ENCODE results near the gene GRM3. TPM values are rescaled to one million over a fixed set of nuclear protein-coding genes. Genes with fewer than 3 reads are reported as not detected.

GRM3 gene
- polyA plus RNA-seq, 4 donors, result 0.10 to 0.27 TPM; not detected in 2

GRCh38 chr7:86645676-86646276 is 2.1 kb downstream of the GRM3 start:
- FAIRE-seq (no peak), DNase-seq (no peak)
- no peak overlapping the region for H3K27ac ChIP-seq (ENCODE audit: low read depth in 1 of 3, low read length in 2 of 3)
- H3K4me1 ChIP-seq (ENCODE audit: control insufficient read depth in 3 of 3, insufficient read depth in 2 of 3, low read depth in 1 of 3, low read length in 2 of 3), result no peaks in the 10 kb centered on the region
- no peaks in the 10 kb centered on the region for H3K36me3 ChIP-seq (ENCODE audit: control insufficient read depth in 3 of 3, insufficient read depth in 2 of 3, low read depth in 1 of 3, low read length in 3 of 3)
- peaks cover 0 to 26% (median 19%) of the 10 kb centered on the region in 3 donors for H3K27me3 ChIP-seq (ENCODE audit: control insufficient read depth in 3 of 3, insufficient read depth in 3 of 3, low read length in 3 of 3)
- WGBS, 3 donors, result 43 to 58% (median 57%) methylated on average over 2 of the region's 2 CpGs
- H3K4me3 ChIP-seq (ENCODE audit: low read depth in 1 of 3, low read length in 3 of 3), result no peak overlapping the region
- no peaks in the 10 kb centered on the region for H3K9me3 ChIP-seq (ENCODE audit: control insufficient read depth in 2 of 2, insufficient read depth in 1 of 2, low read depth in 1 of 2, low read length in 1 of 2)

- no peaks in the 10 kb centered on the region for H3K9me3 ChIP-seq (ENCODE audit: control insufficient read depth in 2 of 2, insufficient read depth in 1 of 2, low read depth in 1 of 2, low read length in 1 of 2)
- DNase-seq (no peak), FAIRE-seq (no peak)
- no peaks in the 10 kb centered on the region for H3K36me3 ChIP-seq (ENCODE audit: control insufficient read depth in 3 of 3, insufficient read depth in 2 of 3, low read depth in 1 of 3, low read length in 3 of 3)
- 81 to 84% (median 81%) methylated on average over 5 of the region's 5 CpGs for WGBS, 3 donors
- peaks cover 0 to 22% (median 15%) of the 10 kb centered on the region in 3 donors for H3K27me3 ChIP-seq (ENCODE audit: control insufficient read depth in 3 of 3, insufficient read depth in 3 of 3, low read length in 3 of 3)
- H3K27ac ChIP-seq (ENCODE audit: low read depth in 1 of 3, low read length in 2 of 3), result no peak overlapping the region
- no peak overlapping the region for H3K4me3 ChIP-seq (ENCODE audit: low read depth in 1 of 3, low read length in 3 of 3)
- H3K4me1 ChIP-seq (ENCODE audit: control insufficient read depth in 3 of 3, insufficient read depth in 2 of 3, low read depth in 1 of 3, low read length in 2 of 3), result no peaks in the 10 kb centered on the region
These were observed 3.8 kb downstream of the GRM3 start for GRCh38 chr7:86647385-86648094.

GRCh38 chr7:86648169-86648568 is 4.5 kb downstream of the GRM3 start:
- Histone ChIP-seq H3K9me3 (ENCODE audit: control insufficient read depth in 2 of 2, insufficient read depth in 1 of 2, low read depth in 1 of 2, low read length in 1 of 2) (no peaks in the 10 kb centered on the region), H3K27me3 (ENCODE audit: control insufficient read depth in 3 of 3, insufficient read depth in 3 of 3, low read length in 3 of 3) (peaks cover 0 to 21% (median 15%) of the 10 kb centered on the region in 3 donors), H3K36me3 (ENCODE audit: control insufficient read depth in 3 of 3, insufficient read depth in 2 of 3, low read depth in 1 of 3, low read length in 3 of 3) (no peaks in the 10 kb centered on the region), H3K4me3 (ENCODE audit: low read depth in 1 of 3, low read length in 3 of 3) (no peak overlapping the region), H3K27ac (ENCODE audit: low read depth in 1 of 3, low read length in 2 of 3) (no peak overlapping the region), H3K4me1 (ENCODE audit: control insufficient read depth in 3 of 3, insufficient read depth in 2 of 3, low read depth in 1 of 3, low read length in 2 of 3) (no peaks in the 10 kb centered on the region)
- no peak for DNase-seq
- FAIRE-seq, result no peak
- 16 to 58% (median 33%) methylated on average over 1 of the region's 1 CpG for WGBS, 3 donors

- FAIRE-seq, result no peak
- no peaks in the 10 kb centered on the region for H3K27me3 ChIP-seq (ENCODE audit: control insufficient read depth in 3 of 3, insufficient read depth in 3 of 3, low read length in 3 of 3)
- DNase-seq, result no peak
- no peaks in the 10 kb centered on the region for H3K4me1 ChIP-seq (ENCODE audit: control insufficient read depth in 3 of 3, insufficient read depth in 2 of 3, low read depth in 1 of 3, low read length in 2 of 3)
- H3K4me3 ChIP-seq (ENCODE audit: low read depth in 1 of 3, low read length in 3 of 3), result no peak overlapping the region
- 41 to 61% (median 49%) methylated on average over 9 of the region's 9 CpGs for WGBS, 3 donors
- no peaks in the 10 kb centered on the region for H3K36me3 ChIP-seq (ENCODE audit: control insufficient read depth in 3 of 3, insufficient read depth in 2 of 3, low read depth in 1 of 3, low read length in 3 of 3)
- H3K27ac ChIP-seq (ENCODE audit: low read depth in 1 of 3, low read length in 2 of 3), result no peak overlapping the region
- peaks cover 0 to 1% of the 10 kb centered on the region in 2 donors for H3K9me3 ChIP-seq (ENCODE audit: control insufficient read depth in 2 of 2, insufficient read depth in 1 of 2, low read depth in 1 of 2, low read length in 1 of 2)
These were observed 10.4 kb downstream of the GRM3 start for GRCh38 chr7:86653919-86654659.

- H3K4me3 ChIP-seq (ENCODE audit: low read depth in 1 of 3, low read length in 3 of 3), result no peak overlapping the region
- H3K36me3 ChIP-seq (ENCODE audit: control insufficient read depth in 3 of 3, insufficient read depth in 2 of 3, low read depth in 1 of 3, low read length in 3 of 3), result no peaks in the 10 kb centered on the region
- DNase-seq (no peak), FAIRE-seq (no peak)
- no peaks in the 10 kb centered on the region for H3K4me1 ChIP-seq (ENCODE audit: control insufficient read depth in 3 of 3, insufficient read depth in 2 of 3, low read depth in 1 of 3, low read length in 2 of 3)
- WGBS, 3 donors, result 71 to 83% (median 72%) methylated on average over 2 of the region's 2 CpGs
- H3K9me3 ChIP-seq (ENCODE audit: control insufficient read depth in 2 of 2, insufficient read depth in 1 of 2, low read depth in 1 of 2, low read length in 1 of 2), result peaks cover 0 to 1% of the 10 kb centered on the region in 2 donors
- no peaks in the 10 kb centered on the region for H3K27me3 ChIP-seq (ENCODE audit: control insufficient read depth in 3 of 3, insufficient read depth in 3 of 3, low read length in 3 of 3)
- H3K27ac ChIP-seq (ENCODE audit: low read depth in 1 of 3, low read length in 2 of 3), result no peak overlapping the region
These were observed 14.2 kb downstream of the GRM3 start for GRCh38 chr7:86657948-86658347.

GRCh38 chr7:86660950-86661462 is 17.3 kb downstream of the GRM3 start:
- H3K9me3 ChIP-seq (ENCODE audit: control insufficient read depth in 2 of 2, insufficient read depth in 1 of 2, low read depth in 1 of 2, low read length in 1 of 2), result peaks cover 0 to 1% of the 10 kb centered on the region in 2 donors
- H3K36me3 ChIP-seq (ENCODE audit: control insufficient read depth in 3 of 3, insufficient read depth in 2 of 3, low read depth in 1 of 3, low read length in 3 of 3), result no peaks in the 10 kb centered on the region
- H3K4me3 ChIP-seq (ENCODE audit: low read depth in 1 of 3, low read length in 3 of 3), result no peak overlapping the region
- H3K27ac ChIP-seq (ENCODE audit: low read depth in 1 of 3, low read length in 2 of 3), result no peak overlapping the region
- no peaks in the 10 kb centered on the region for H3K27me3 ChIP-seq (ENCODE audit: control insufficient read depth in 3 of 3, insufficient read depth in 3 of 3, low read length in 3 of 3)
- H3K4me1 ChIP-seq (ENCODE audit: control insufficient read depth in 3 of 3, insufficient read depth in 2 of 3, low read depth in 1 of 3, low read length in 2 of 3), result no peaks in the 10 kb centered on the region
- DNase-seq, result no peak
- FAIRE-seq, result no peak
- 72 to 82% (median 76%) methylated on average over 3 of the region's 3 CpGs for WGBS, 3 donors

- Histone ChIP-seq H3K4me1 (ENCODE audit: control insufficient read depth in 3 of 3, insufficient read depth in 2 of 3, low read depth in 1 of 3, low read length in 2 of 3) (no peaks in the 10 kb centered on the region), H3K4me3 (ENCODE audit: low read depth in 1 of 3, low read length in 3 of 3) (no peak overlapping the region), H3K27me3 (ENCODE audit: control insufficient read depth in 3 of 3, insufficient read depth in 3 of 3, low read length in 3 of 3) (no peaks in the 10 kb centered on the region), H3K9me3 (ENCODE audit: control insufficient read depth in 2 of 2, insufficient read depth in 1 of 2, low read depth in 1 of 2, low read length in 1 of 2) (no peaks in the 10 kb centered on the region), H3K36me3 (ENCODE audit: control insufficient read depth in 3 of 3, insufficient read depth in 2 of 3, low read depth in 1 of 3, low read length in 3 of 3) (no peaks in the 10 kb centered on the region), H3K27ac (ENCODE audit: low read depth in 1 of 3, low read length in 2 of 3) (no peak overlapping the region)
- WGBS, 3 donors, result 65 to 86% (median 75%) methylated on average over 1 of the region's 1 CpG
- FAIRE-seq (no peak), DNase-seq (no peak)
These were observed 20.8 kb downstream of the GRM3 start for GRCh38 chr7:86664486-86664885.

- no peaks in the 10 kb centered on the region for H3K27me3 ChIP-seq (ENCODE audit: control insufficient read depth in 3 of 3, insufficient read depth in 3 of 3, low read length in 3 of 3)
- no peak overlapping the region for H3K4me3 ChIP-seq (ENCODE audit: low read depth in 1 of 3, low read length in 3 of 3)
- H3K4me1 ChIP-seq (ENCODE audit: control insufficient read depth in 3 of 3, insufficient read depth in 2 of 3, low read depth in 1 of 3, low read length in 2 of 3), result no peaks in the 10 kb centered on the region
- H3K9me3 ChIP-seq (ENCODE audit: control insufficient read depth in 2 of 2, insufficient read depth in 1 of 2, low read depth in 1 of 2, low read length in 1 of 2), result no peaks in the 10 kb centered on the region
- 89 to 91% (median 91%) methylated on average over 5 of the region's 5 CpGs for WGBS, 3 donors
- FAIRE-seq (no peak), DNase-seq (no peak)
- no peaks in the 10 kb centered on the region for H3K36me3 ChIP-seq (ENCODE audit: control insufficient read depth in 3 of 3, insufficient read depth in 2 of 3, low read depth in 1 of 3, low read length in 3 of 3)
- H3K27ac ChIP-seq (ENCODE audit: low read depth in 1 of 3, low read length in 2 of 3), result no peak overlapping the region
These were observed 21.3 kb downstream of the GRM3 start for GRCh38 chr7:86664991-86665390.

Measured in small intestine (tissue), 7 donors.